Stimulated activated CD4-positive, alpha-beta T cell treated with anti-CD3 and anti-CD28 coated beads, Interleukin-15, amount 100 ng/mL, for 24 hours (primary cell): ENCODE data around the gene ACCSL.

Source experiments
- DNase-seq: peaks from one replicate; pipeline ENCODE4 v3.0.0-alpha.2; 2020

Gene ACCSL

DNA sequence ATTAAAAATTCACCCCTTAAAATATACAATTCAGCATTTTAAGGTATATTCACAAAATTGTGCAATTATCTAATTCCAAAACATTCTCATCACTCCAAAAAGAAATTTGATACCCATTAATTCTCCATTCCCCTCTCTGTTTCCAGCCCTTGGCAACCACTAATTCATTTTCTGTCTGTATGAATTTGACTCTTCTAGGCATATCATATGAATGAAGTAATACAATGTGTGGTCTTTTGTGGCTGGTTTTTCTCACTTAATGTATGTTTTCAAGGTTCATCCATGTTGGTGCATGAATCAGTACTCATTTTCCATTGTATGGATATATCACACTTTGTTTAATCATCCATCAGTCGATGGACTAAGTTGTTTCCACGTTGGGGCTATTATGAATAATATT is 29.0 kb upstream of the ACCSL start:
- no peak for DNase-seq

DNA sequence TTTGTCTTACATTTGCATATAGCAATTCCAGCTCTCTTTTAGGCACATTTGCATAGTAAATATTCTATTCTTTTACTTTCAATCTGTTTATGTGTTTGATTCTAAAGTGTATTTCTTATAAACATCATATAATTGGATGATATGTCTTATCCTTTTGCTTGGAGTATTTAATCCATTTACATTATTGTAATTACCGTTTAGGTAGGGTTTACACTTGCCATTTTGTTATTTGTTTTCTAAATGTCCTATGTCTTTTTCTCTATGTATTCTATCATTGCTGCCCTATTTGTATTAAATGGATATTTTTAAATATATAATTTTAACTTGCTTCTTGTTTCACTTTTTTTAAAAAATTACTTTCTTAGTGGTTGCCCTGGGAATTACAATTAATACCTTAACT is 22.8 kb upstream of the ACCSL start:
- no peak for DNase-seq

GRCh38 chr11:44025727-44026126 is 22.1 kb upstream of the ACCSL start:
- DNase-seq, result no peak

- DNase-seq, result no peak
Measured at GRCh38 chr11:44028401-44028800, 19.4 kb upstream of the ACCSL start.

GRCh38 chr11:44028816-44029506 is 18.8 kb upstream of the ACCSL start:
- DNase-seq, result no peak

- no peak for DNase-seq
Measured at GRCh38 chr11:44029507-44029845, 18.3 kb upstream of the ACCSL start.

DNA sequence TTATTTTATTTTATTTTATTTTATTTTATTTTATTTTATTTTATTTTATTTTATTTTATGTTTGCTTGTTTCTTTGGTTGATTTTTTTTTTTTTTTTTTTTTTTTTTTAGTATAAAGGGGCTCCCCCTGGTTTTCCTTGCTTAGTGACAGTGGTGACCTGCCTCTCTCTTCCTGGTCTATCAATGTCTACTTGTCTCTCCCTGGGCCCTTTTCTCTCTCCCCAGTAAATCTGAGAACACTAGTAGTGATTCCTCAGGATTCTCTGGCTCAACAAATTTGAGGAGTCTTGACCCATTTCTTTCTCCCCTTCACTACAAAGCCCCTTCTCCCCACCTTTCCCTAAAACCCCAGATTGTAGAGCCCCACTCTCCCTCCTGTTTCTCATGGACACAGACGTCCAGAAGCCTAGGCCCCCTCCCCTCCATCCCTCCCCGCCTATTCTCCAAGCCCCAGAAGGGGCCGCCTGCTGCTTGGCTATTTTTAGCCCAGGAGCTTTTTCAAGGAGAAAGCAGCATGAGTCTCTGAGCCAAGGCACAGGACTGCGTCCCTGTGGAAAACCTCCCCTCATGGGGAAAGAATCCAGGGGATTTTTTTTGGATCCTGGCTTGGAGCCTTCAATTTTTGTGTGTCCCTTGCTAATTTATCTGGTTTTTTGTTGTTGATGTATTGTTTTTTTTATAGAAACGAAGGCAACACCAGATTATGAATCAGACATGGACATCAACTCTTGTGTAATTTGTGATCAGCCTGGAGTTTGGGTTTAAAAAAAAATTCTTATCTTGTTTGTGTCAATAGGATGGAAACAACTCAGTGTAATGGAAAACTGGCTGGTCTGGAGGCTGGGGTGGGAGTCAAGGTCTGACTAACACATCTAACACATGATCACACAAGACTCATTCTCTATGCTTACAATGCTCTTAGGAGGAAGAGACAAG is 17.5 kb upstream of the ACCSL start:
- no peak for DNase-seq

- no peak for DNase-seq
Measured at GRCh38 chr11:44030996-44031395, 16.8 kb upstream of the ACCSL start.

- no peak for DNase-seq
Measured at GRCh38 chr11:44031549-44031948, 16.2 kb upstream of the ACCSL start.

DNA sequence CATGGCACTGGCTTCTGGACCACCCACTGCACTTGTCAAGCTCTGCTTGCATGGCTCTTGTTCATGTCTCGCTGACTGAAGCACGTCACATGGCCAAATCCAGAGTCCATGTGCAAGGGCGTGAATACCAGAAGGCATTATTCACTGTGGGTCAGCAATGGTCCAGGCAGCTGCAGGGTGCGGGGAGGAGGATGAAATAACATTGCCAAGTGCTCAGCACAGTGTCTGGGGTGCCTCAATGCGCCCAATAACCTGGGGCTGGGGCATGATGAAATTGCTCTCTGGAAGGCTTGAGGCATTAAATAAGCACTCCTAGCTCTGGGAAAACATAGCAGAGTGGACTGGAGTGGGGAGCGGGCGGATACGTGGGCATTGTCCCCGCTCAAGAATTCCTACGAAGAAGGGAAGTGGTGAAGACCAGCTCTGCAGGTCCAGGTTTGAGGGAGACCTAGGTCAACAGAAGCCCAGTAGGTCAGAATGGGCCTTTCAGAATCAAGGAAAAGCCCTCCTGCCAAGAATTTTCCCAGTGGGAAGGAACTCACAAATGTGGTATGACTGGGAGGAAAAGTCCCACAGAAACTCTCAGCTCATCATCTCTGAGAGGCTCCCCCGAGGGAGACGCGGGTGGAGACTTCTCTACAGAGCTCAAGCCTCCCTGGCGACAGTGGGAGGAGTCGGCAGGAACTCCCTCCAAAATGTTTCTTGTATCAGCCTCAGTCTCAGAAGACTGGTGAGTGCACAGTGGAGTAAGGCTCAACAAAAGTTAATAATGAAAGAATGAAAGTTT is 15.3 kb upstream of the ACCSL start:
- no peak for DNase-seq

DNA sequence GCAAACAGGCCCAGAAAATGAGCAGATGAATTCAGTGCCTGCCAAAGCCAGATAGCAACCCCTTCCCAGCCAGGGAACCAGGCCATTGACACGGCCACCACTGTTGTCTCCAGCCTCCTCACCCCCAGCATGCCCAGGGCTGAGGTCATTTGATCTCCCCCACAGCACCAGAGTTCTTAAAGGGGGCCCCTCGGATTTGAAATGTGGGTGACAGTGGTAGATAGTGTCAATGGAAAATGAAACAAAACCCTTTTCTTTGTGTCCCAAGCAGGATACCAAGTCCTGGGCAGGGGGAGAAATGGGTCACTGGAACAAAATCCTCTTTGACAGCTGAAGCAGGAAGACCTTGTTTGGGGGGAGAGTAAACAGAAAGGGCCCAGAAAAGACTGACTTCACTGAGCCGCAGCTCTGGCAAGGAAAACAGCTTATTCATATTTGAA is 14.3 kb upstream of the ACCSL start:
- DNase-seq, result no peak

- no peak for DNase-seq
Measured at GRCh38 chr11:44033856-44034255, 13.9 kb upstream of the ACCSL start.

DNA sequence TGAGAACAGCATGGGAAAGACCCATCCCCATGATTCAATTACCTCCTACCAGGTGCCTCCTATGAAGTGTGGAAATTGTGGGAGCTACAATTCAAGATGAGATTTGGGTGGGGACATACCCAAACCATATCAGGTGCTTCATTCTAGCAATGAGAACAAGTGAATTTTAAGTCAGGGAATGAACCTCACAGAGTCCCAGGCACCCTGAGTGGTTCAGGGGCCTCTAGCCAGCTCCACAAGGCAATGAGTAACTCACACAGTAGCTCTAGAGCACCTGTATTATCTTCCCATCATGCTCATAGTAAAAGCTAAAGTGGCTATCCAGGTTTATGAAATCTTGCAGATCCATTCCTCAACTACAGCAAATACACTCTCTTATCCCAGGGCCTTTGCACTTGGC is 13.1 kb upstream of the ACCSL start:
- DNase-seq, result no peak

- peak; percentile 46 for DNase-seq
Measured at GRCh38 chr11:44036811-44037657, 10.7 kb upstream of the ACCSL start.

GRCh38 chr11:44037658-44037998 is 10.2 kb upstream of the ACCSL start:
- DNase-seq, result no peak

DNA sequence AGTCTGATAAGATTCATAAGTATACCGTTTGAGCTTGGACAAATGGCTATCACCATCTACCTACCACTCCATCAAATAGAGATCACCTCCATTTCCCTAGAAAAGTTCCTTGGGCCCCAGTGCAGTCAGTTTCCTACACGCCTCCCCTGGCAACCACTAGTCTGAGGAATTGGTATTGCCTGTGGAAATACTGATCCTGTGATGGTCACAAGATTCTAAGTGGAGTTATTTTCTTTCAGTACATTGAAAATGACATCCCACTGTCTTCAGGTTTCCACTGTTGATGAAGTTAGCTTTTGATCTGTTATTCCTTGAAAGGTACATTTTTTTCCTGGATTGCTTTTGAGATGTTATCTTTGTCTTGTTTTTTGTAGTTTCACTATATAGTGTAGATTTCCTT is 4.6 kb upstream of the ACCSL start:
- DNase-seq, result no peak

DNA sequence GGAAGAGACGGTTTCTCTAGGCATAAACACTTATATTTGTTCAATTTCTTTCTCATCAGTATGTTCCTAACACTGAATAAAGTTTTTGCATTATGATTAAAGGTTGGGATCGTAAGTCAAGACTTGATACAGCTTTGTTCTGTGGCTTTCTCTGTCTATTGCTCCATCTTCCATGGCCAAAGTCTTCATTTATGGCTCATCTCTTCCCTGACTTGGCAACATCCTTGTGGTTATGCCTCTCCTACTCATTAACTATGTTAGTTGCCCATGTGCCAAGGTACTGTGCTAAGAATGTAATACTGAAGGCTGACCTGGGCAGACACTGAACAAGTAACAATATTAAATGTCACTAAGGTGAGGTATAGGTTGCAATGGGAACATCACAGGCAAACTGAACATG is 1.6 kb upstream of the ACCSL start:
- DNase-seq, result no peak

GRCh38 chr11:44047298-44047697 is 483 bp upstream of the ACCSL start:
- DNase-seq, result no peak

- DNase-seq, result no peak
Measured at GRCh38 chr11:44049832-44050231, 2.1 kb downstream of the ACCSL start.

DNA sequence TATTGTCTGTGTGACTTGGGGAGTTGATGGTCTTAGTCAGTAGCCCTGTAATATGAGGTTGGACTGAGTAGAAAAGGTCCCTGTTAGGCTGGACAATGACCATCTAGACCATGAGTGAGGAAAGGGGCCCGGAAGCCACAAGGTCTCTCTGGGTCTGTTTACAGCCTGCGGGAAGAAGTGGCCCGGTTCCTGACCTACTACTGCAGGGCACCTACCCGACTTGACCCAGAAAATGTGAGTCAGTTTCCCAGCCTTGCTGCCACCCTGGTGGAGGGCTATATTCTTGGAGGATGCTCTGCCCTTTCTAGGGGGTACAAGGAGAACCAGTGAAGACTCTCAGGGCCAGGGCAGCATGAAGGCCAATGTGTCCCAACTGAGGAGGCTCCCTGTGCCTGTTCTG is 3.4 kb downstream of the ACCSL start:
- no peak for DNase-seq

- no peak for DNase-seq
Measured at GRCh38 chr11:44057340-44057739, 9.6 kb downstream of the ACCSL start.

- DNase-seq, result no peak
Measured at GRCh38 chr11:44058275-44058674, 10.5 kb downstream of the ACCSL start.

DNA sequence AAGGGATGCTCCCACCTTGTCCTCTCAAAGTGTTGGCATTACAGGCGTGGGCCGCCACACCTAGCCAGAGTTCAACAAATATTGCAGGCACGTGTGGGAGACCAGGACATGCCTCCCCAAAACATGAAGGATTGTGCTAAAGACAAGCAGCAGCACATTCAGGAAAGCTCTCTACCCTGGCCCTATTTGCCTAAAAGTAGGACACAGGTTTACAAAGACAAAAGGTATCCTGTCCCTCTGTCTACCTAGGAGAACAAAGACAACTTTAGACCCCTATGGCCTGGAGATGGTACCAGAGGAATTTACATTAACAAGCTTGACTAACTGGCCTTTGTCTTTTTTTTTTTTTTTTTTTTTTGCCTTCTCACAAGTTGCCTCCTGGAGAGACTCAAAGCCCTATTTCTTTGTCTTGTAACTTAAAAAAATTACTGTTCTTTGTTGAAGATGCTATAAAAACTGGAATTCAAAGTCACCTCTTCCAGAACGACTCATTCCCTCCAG is 17.4 kb downstream of the ACCSL start:
- no peak for DNase-seq
